OCI-LY3 (cell line): ENCODE measurements around the gene PIP5K1B.

Source experiments
- H2AFZ ChIP-seq: fragments of 200-600, 300-600 bp; shearing (Covaris generic); 2 replicates; pipeline ENCODE4 v1.6.0; 2014; ENCODE audit warnings: antibody characterized with exemption, low read depth, low read length
- H3K27ac ChIP-seq: fragments of 200-600, 300-600 bp; sonication (generic); 2 replicates; pipeline ENCODE4 v1.5.1; 2014; ENCODE audit warnings: mild to moderate bottlenecking, low read length, moderate library complexity, mixed read lengths
- H3K27me3 ChIP-seq: fragments of 200-600, 300-600 bp; sonication (generic); 2 replicates; pipeline ENCODE4 v1.6.1; 2014; ENCODE audit warnings: low read depth, low read length, mixed read lengths
- H3K36me3 ChIP-seq: fragments of 200-600, 300-600 bp; sonication (generic); replicated peaks from 2 replicates; pipeline ENCODE3; 2014; ENCODE audit warnings: low read depth, low read length, mixed read lengths
- H3K4me1 ChIP-seq: fragments of 300-600, 200-600 bp; sonication (generic); 2 replicates; pipeline ENCODE4 v1.6.1; 2014; ENCODE audit warnings: low read length, mixed read lengths
- H3K4me2 ChIP-seq: fragments of 200-600, 300-600 bp; sonication (generic); 2 replicates; pipeline ENCODE4 v1.6.1; 2014; ENCODE audit warnings: low read length, mixed read lengths
- H3K4me3 ChIP-seq: fragments of 300-600, 200-600 bp; sonication (generic); 2 replicates; pipeline ENCODE4 v1.5.1; 2014; ENCODE audit warnings: antibody characterized with exemption, mild to moderate bottlenecking, low read length, moderate library complexity
- H3K79me2 ChIP-seq: fragments of 300-600, 200-600 bp; shearing (Covaris generic); 2 replicates; pipeline ENCODE4 v1.6.1; 2014; ENCODE audit warnings: mild to moderate bottlenecking, low read length, mixed read lengths
- H3K9ac ChIP-seq: fragments of 300-600, 200-600 bp; shearing (Covaris generic); 2 replicates; pipeline ENCODE4 v1.6.0; 2014; ENCODE audit warnings: mild to moderate bottlenecking, low read length, moderate library complexity
- H3K9me3 ChIP-seq: fragments of 200-600, 300-600 bp; shearing (Covaris generic); 2 replicates; pipeline ENCODE4 v1.6.1; 2014; ENCODE audit warnings: low read length, mixed read lengths; ENCODE audit not compliant: insufficient read depth
- H4K20me1 ChIP-seq: fragments of 200-600, 300-600 bp; sonication (generic); 2 replicates; pipeline ENCODE4 v1.6.1; 2016; ENCODE audit warnings: low read length, mixed read lengths; ENCODE audit not compliant: insufficient read depth
- EZH2phosphoT487 ChIP-seq: fragments of 200-600 bp; shearing (Covaris generic); IDR thresholded peaks from 2 replicates; pipeline ENCODE4 v1.6.1; 2018; ENCODE audit warnings: antibody characterized with exemption, mixed run types, low read depth
- TF ChIP-seq, protein P1 (sequence below): fragments of 200-600, 300-600 bp; sonication (generic); IDR thresholded peaks from 2 replicates; pipeline ENCODE4 v1.5.1; 2014; ENCODE audit warnings: antibody characterized with exemption, low read length, low read depth

Gene PIP5K1B

DNA sequence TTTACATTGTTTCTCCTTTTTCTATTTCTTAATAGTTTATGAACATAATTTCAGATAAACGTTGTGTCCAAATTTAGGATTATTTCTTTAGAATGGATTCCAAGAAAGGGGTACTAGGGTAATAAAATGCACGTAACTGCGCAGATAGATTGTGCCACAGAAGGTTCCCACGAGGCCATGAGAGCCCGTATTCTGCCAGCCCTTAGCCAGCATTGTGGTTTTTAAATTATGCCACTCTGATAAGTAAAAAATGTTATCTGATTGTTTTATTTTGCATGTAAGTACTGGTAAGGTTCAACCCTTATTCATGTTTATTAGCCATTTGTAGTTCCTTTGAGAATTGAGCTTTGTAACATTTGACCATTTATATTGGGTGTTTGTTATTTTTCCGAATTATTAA lies 220.1 kb downstream of the PIP5K1B start:
- Histone ChIP-seq H3K4me1 (no peaks in the 10 kb centered on the region), H3K4me3 (no peak overlapping the region), H2AFZ (no peak overlapping the region), H3K79me2 (no peaks in the 10 kb centered on the region), H3K4me2 (no peak overlapping the region), H3K27me3 (peaks cover 38% of the 10 kb centered on the region), H3K9ac (no peak overlapping the region), H4K20me1 (no peaks in the 10 kb centered on the region), H3K36me3 (no peaks in the 10 kb centered on the region), H3K27ac (no peak overlapping the region), H3K9me3 (no peaks in the 10 kb centered on the region)
- TF ChIP-seq, protein P1, sequence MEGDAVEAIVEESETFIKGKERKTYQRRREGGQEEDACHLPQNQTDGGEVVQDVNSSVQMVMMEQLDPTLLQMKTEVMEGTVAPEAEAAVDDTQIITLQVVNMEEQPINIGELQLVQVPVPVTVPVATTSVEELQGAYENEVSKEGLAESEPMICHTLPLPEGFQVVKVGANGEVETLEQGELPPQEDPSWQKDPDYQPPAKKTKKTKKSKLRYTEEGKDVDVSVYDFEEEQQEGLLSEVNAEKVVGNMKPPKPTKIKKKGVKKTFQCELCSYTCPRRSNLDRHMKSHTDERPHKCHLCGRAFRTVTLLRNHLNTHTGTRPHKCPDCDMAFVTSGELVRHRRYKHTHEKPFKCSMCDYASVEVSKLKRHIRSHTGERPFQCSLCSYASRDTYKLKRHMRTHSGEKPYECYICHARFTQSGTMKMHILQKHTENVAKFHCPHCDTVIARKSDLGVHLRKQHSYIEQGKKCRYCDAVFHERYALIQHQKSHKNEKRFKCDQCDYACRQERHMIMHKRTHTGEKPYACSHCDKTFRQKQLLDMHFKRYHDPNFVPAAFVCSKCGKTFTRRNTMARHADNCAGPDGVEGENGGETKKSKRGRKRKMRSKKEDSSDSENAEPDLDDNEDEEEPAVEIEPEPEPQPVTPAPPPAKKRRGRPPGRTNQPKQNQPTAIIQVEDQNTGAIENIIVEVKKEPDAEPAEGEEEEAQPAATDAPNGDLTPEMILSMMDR: no peak
- TF ChIP-seq EZH2phosphoT487: no peak

DNA sequence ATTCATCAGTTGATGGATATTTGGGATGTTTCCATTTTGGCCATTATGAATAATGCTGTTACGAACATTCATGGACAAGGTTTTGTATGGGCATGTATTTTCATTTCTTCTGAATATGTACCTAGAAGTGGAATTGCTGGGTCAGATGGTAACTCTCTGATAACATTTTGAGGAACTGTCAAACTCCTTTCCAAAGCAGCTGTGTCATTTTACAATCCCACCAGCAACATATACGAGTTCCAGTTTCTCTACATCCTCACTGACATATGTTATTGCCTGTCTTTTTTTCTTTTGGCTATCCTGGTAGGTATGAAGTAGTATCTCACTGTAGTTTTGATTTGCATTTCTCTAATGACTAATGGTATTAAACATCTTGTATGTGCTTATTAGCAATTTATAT lies 222.1 kb downstream of the PIP5K1B start:
- TF ChIP-seq, protein P1: no peak
- TF ChIP-seq EZH2phosphoT487: no peak
- Histone ChIP-seq H3K4me1 (no peaks in the 10 kb centered on the region), H3K4me2 (no peak overlapping the region), H3K9ac (no peak overlapping the region), H3K36me3 (no peaks in the 10 kb centered on the region), H3K9me3 (no peaks in the 10 kb centered on the region), H3K4me3 (no peak overlapping the region), H3K27me3 (peaks cover 58% of the 10 kb centered on the region), H3K27ac (no peak overlapping the region), H3K79me2 (no peaks in the 10 kb centered on the region), H2AFZ (no peak overlapping the region), H4K20me1 (no peaks in the 10 kb centered on the region)

DNA sequence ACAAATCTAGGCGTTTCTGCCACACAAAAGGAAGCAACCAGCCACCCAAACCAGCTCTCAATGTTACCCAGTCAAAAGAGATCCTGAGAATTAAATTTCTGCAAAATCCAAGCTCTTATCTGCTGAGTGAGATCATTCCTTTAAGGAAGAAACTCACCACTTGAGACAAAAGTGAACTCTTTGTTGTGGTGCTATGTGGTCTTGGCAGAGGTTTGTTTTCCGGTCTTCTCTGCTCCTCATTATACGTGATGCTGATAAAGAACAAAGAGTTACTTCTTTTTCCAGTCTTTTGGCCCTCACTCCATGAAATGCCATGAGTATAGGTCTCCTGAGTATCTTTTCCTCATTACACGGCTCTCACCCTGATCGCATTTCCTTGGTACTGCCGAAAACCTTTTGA lies 226.8 kb downstream of the PIP5K1B start:
- no peak overlapping the region for H3K4me2 ChIP-seq
- H2AFZ ChIP-seq: no peak overlapping the region
- no peak overlapping the region for H3K27ac ChIP-seq
- no peaks in the 10 kb centered on the region for H3K79me2 ChIP-seq
- no peak overlapping the region for H3K9ac ChIP-seq
- no peaks in the 10 kb centered on the region for H3K36me3 ChIP-seq
- H3K9me3 ChIP-seq: no peaks in the 10 kb centered on the region
- H4K20me1 ChIP-seq: 0 out of 2 replicates have a peak, but pooled peaks cover 3% of the 10 kb centered on the region
- peaks cover 18% of the 10 kb centered on the region for H3K4me1 ChIP-seq
- peaks cover 62% of the 10 kb centered on the region for H3K27me3 ChIP-seq
- no peak overlapping the region for H3K4me3 ChIP-seq
- TF ChIP-seq EZH2phosphoT487: no peak
- TF ChIP-seq, protein P1: no peak

DNA sequence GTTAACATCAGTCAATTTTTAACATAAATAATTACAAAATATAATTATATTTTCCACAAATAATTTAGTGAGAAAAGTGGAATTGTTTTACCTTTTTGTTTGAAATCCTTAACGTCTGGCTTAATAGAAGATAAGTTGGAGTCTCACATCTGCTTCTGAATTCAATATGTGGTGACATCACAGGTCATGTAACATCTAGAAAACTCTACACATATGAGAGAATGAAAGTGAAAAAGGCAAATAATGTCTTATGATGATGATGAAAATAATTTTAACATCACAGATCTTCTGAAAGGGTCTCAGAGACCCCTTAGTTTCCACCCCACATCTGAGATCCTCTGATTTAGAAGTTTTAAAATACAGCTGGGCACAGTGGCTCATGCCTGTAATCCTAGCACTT lies 227.4 kb downstream of the PIP5K1B start:
- Histone ChIP-seq H3K4me3 (no peak overlapping the region), H4K20me1 (0 out of 2 replicates have a peak, but pooled peaks cover 3% of the 10 kb centered on the region), H3K79me2 (no peaks in the 10 kb centered on the region), H3K4me2 (no peak overlapping the region), H3K27ac (no peak overlapping the region), H3K36me3 (no peaks in the 10 kb centered on the region), H3K9ac (no peak overlapping the region), H3K4me1 (peaks cover 18% of the 10 kb centered on the region), H3K27me3 (peaks cover 56% of the 10 kb centered on the region), H2AFZ (no peak overlapping the region), H3K9me3 (no peaks in the 10 kb centered on the region)
- TF ChIP-seq, protein P1: no peak
- TF ChIP-seq EZH2phosphoT487: no peak
